ENCODE measurements around the gene IFNAR2. TPM values are rescaled to one million over a fixed set of nuclear protein-coding genes. Genes with fewer than 3 reads are reported as not detected.

Gene IFNAR2
- total RNA-seq, 1 experiment from 2014 or later, result 2.1 TPM

GRCh38 chr21:33259995-33260394, 30.3 kb downstream of the IFNAR2 start:
- H3K9ac ChIP-seq (ENCODE audit: low read length), result no peak overlapping the region
- no peak overlapping the region for H3K4me2 ChIP-seq (ENCODE audit: low read length)
- H3F3A ChIP-seq (ENCODE audit: low read length, unreplicated experiment), result no peaks in the 10 kb centered on the region
- DNase-seq (no peak), ATAC-seq (no peak)
- no peaks in the 10 kb centered on the region for H3K4me1 ChIP-seq (ENCODE audit: insufficient read depth, low read length)
- no peaks in the 10 kb centered on the region for H3K36me3 ChIP-seq (ENCODE audit: low read depth, low read length)
- no peak overlapping the region for H2AFZ ChIP-seq (ENCODE audit: low read length)
- intact Hi-C loops (cut with micrococcal nuclease), result no loop called here
- no TSS peak for BruUV-seq (replicated peaks)
- H3K27ac ChIP-seq (ENCODE audit: low read length), result no peak overlapping the region
- no peaks in the 10 kb centered on the region for H4K20me1 ChIP-seq (ENCODE audit: low read length)
- POLR2A ChIA-PET (ENCODE audit: unreplicated experiment), result no interaction called here
- H3K27me3 ChIP-seq (ENCODE audit: low read length), result no peaks in the 10 kb centered on the region
- TF ChIP-seq EZH2 (IDR thresholded peaks at IDR 0.05; ENCODE audit: low read length, unreplicated experiment), result no peak
- TF ChIP-seq, protein P1, sequence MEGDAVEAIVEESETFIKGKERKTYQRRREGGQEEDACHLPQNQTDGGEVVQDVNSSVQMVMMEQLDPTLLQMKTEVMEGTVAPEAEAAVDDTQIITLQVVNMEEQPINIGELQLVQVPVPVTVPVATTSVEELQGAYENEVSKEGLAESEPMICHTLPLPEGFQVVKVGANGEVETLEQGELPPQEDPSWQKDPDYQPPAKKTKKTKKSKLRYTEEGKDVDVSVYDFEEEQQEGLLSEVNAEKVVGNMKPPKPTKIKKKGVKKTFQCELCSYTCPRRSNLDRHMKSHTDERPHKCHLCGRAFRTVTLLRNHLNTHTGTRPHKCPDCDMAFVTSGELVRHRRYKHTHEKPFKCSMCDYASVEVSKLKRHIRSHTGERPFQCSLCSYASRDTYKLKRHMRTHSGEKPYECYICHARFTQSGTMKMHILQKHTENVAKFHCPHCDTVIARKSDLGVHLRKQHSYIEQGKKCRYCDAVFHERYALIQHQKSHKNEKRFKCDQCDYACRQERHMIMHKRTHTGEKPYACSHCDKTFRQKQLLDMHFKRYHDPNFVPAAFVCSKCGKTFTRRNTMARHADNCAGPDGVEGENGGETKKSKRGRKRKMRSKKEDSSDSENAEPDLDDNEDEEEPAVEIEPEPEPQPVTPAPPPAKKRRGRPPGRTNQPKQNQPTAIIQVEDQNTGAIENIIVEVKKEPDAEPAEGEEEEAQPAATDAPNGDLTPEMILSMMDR (conservative IDR thresholded peaks at IDR 0.05; ENCODE audit: low read depth, low read length), result no peak
- TF ChIP-seq EZH2phosphoT487 (IDR thresholded peaks at IDR 0.05; ENCODE audit: borderline replicate concordance, low read length), result no peak
- CTCF ChIA-PET, result no interaction called here
- no peaks in the 10 kb centered on the region for H3K9me2 ChIP-seq (replicated peaks; ENCODE audit: low read length)
- no peak overlapping the region for H3K4me3 ChIP-seq (ENCODE audit: low read length)
- no peaks in the 10 kb centered on the region for H3K9me3 ChIP-seq (ENCODE audit: low read length)
- no peaks in the 10 kb centered on the region for H3K79me2 ChIP-seq (ENCODE audit: low read length)

GRCh38 chr21:33261635-33262034, 31.9 kb downstream of the IFNAR2 start:
- intact Hi-C loops (cut with micrococcal nuclease), result no loop called here
- Histone ChIP-seq H3K4me2 (ENCODE audit: low read length) (no peak overlapping the region), H4K20me1 (ENCODE audit: low read length) (no peaks in the 10 kb centered on the region), H3K9me2 (replicated peaks; ENCODE audit: low read length) (no peaks in the 10 kb centered on the region), H3F3A (ENCODE audit: low read length, unreplicated experiment) (no peaks in the 10 kb centered on the region), H3K9ac (ENCODE audit: low read length) (no peak overlapping the region), H3K79me2 (ENCODE audit: low read length) (no peaks in the 10 kb centered on the region; the same call in 1 of the 2 replicates), H3K9me3 (ENCODE audit: low read length) (no peaks in the 10 kb centered on the region), H3K27me3 (ENCODE audit: low read length) (no peaks in the 10 kb centered on the region), H3K36me3 (ENCODE audit: low read depth, low read length) (no peaks in the 10 kb centered on the region), H3K27ac (ENCODE audit: low read length) (no peak overlapping the region), H3K4me1 (ENCODE audit: insufficient read depth, low read length) (0 out of 2 replicates have a peak, but pooled peaks cover 5% of the 10 kb centered on the region), H3K4me3 (ENCODE audit: low read length) (no peak overlapping the region), H2AFZ (ENCODE audit: low read length) (no peak overlapping the region)
- ChIA-PET POLR2A (ENCODE audit: unreplicated experiment) (interaction anchor here (0.7 kb wide), 1 partner anchor 63 kb away, joined by 3 read pairs; the partner anchor contains the start of gene IFNAR1), CTCF (interaction anchor here (0.5 kb wide), 1 partner anchor 100 kb away, joined by 5 read pairs; no protein-coding TSS in a partner anchor)
- DNase-seq (no peak), ATAC-seq (no peak)
- TF ChIP-seq EZH2phosphoT487 (IDR thresholded peaks at IDR 0.05; ENCODE audit: borderline replicate concordance, low read length), result no peak
- BruUV-seq (replicated peaks), result no TSS peak

GRCh38 chr21:33262921-33263320, 33.2 kb downstream of the IFNAR2 start:
- Histone ChIP-seq H3K27ac (ENCODE audit: low read length) (no peak overlapping the region), H3K9me2 (replicated peaks; ENCODE audit: low read length) (no peaks in the 10 kb centered on the region), H3K4me1 (ENCODE audit: insufficient read depth, low read length) (0 out of 2 replicates have a peak, but pooled peaks cover 5% of the 10 kb centered on the region), H4K20me1 (ENCODE audit: low read length) (no peaks in the 10 kb centered on the region), H2AFZ (ENCODE audit: low read length) (no peak overlapping the region), H3K4me2 (ENCODE audit: low read length) (no peak overlapping the region), H3K4me3 (ENCODE audit: low read length) (no peak overlapping the region), H3K27me3 (ENCODE audit: low read length) (no peaks in the 10 kb centered on the region), H3K9me3 (ENCODE audit: low read length) (no peaks in the 10 kb centered on the region), H3K79me2 (ENCODE audit: low read length) (no peaks in the 10 kb centered on the region; the same call in 1 of the 2 replicates), H3F3A (ENCODE audit: low read length, unreplicated experiment) (no peaks in the 10 kb centered on the region), H3K36me3 (ENCODE audit: low read depth, low read length) (no peaks in the 10 kb centered on the region), H3K9ac (ENCODE audit: low read length) (no peak overlapping the region)
- BruUV-seq (replicated peaks), result no TSS peak
- no peak for ATAC-seq
- CTCF ChIA-PET, result no interaction called here
- no peak for DNase-seq
- TF ChIP-seq EZH2 (IDR thresholded peaks at IDR 0.05; ENCODE audit: low read length, unreplicated experiment), result no peak
- TF ChIP-seq, protein P1 (conservative IDR thresholded peaks at IDR 0.05; ENCODE audit: low read depth, low read length), result no peak
- POLR2A ChIA-PET (ENCODE audit: unreplicated experiment), result no interaction called here
- intact Hi-C loops (cut with micrococcal nuclease), result no loop called here
